CD4-positive, alpha-beta T cell treated with Interleukin-1 beta for 1 hour (primary cell): ENCODE data around the gene CTNNBL1.
"Not testable (repeated sequence)": the region's sequence is repeated elsewhere in the genome, so short reads cannot be mapped to it uniquely, and the experiment has no call there.

ENCODE experiments used
- DNase-seq, 2 donors: peaks; one replicate each; pipeline ENCODE4 v3.0.0-alpha.2; 2020 to 2022

CTNNBL1 gene

GRCh38 chr20:37693635-37694626 lies at the start of gene CTNNBL1:
TSS of gene CTNNBL1 (plus strand) at chr20:37694030. CDS start at chr20:37694123, 93 bp downstream.
- peak; percentile 96 to 98 for DNase-seq

- DNase-seq: no peak
Measured at GRCh38 chr20:37644605-37645004, 49.2 kb upstream of the CTNNBL1 start.

- no peak for DNase-seq
Measured at GRCh38 chr20:37647946-37648345, 45.9 kb upstream of the CTNNBL1 start.

- no peak for DNase-seq
Measured at GRCh38 chr20:37649017-37649416, 44.8 kb upstream of the CTNNBL1 start.

GRCh38 chr20:37649676-37650370 lies 44.0 kb upstream of the CTNNBL1 start:
- DNase-seq: no peak

- no peak for DNase-seq
Measured at GRCh38 chr20:37650661-37651060, 43.2 kb upstream of the CTNNBL1 start.

- peak; percentile 9 to 26 for DNase-seq
Measured at GRCh38 chr20:37651932-37652331, 41.9 kb upstream of the CTNNBL1 start.

- DNase-seq: no peak
Measured at GRCh38 chr20:37656945-37657344, 36.9 kb upstream of the CTNNBL1 start.

- DNase-seq: no peak
Measured at GRCh38 chr20:37657924-37658804, 35.7 kb upstream of the CTNNBL1 start.

GRCh38 chr20:37661519-37661918 lies 32.3 kb upstream of the CTNNBL1 start:
- no peak for DNase-seq

- DNase-seq: no peak
Measured at GRCh38 chr20:37662308-37662707, 31.5 kb upstream of the CTNNBL1 start.

- not testable (repeated sequence) for DNase-seq
Measured at GRCh38 chr20:37664595-37664994, 29.2 kb upstream of the CTNNBL1 start.

GRCh38 chr20:37668166-37668565 lies 25.7 kb upstream of the CTNNBL1 start:
- no peak for DNase-seq

GRCh38 chr20:37669062-37669772 lies 24.6 kb upstream of the CTNNBL1 start:
- peak in 1 of 2 donors; percentile 5 for DNase-seq

- DNase-seq: no peak
Measured at GRCh38 chr20:37669773-37670236, 24.0 kb upstream of the CTNNBL1 start.

- no peak for DNase-seq
Measured at GRCh38 chr20:37670351-37670791, 23.5 kb upstream of the CTNNBL1 start.

- DNase-seq: no peak
Measured at GRCh38 chr20:37672143-37672542, 21.7 kb upstream of the CTNNBL1 start.

- no peak for DNase-seq
Measured at GRCh38 chr20:37673444-37673843, 20.4 kb upstream of the CTNNBL1 start.

GRCh38 chr20:37676440-37676839 lies 17.4 kb upstream of the CTNNBL1 start:
- no peak for DNase-seq

GRCh38 chr20:37677969-37678861 lies 15.6 kb upstream of the CTNNBL1 start:
- DNase-seq: no peak

GRCh38 chr20:37679751-37680150 lies 14.1 kb upstream of the CTNNBL1 start:
- DNase-seq: not testable (repeated sequence)
